ENCODE data around the gene LIN52. TPM values are rescaled to one million over a fixed set of nuclear protein-coding genes. Genes with fewer than 3 reads are reported as not detected.

LIN52 gene, protein sequence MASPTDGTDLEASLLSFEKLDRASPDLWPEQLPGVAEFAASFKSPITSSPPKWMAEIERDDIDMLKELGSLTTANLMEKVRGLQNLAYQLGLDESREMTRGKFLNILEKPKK
- total RNA-seq, result 9.7 and 10.5 TPM in 2 replicates
- 4.8 and 6.6 TPM in 2 replicates for polyA plus RNA-seq
- polyA plus RNA-seq (2011; cell fraction: cytosol; rRNA removed), result 8.4 and 8.7 TPM in 2 replicates
- polyA plus RNA-seq (2011; cell fraction: nucleus; rRNA removed), result 5.2 and 7.5 TPM in 2 replicates
- polyA plus RNA-seq (2012), result 4.6 and 8.3 TPM in 2 replicates
- 7.2 and 10.6 TPM in 2 replicates for polyA minus RNA-seq
- polyA minus RNA-seq (2011; cell fraction: cytosol; rRNA and poly(A)+ RNA removed), result 4.6 TPM
- 7.4 and 10.2 TPM in 2 replicates for polyA minus RNA-seq (2011; cell fraction: nucleus; rRNA and poly(A)+ RNA removed)
- percentile 70 among the genes with signal in this experiment for Bru-seq, nascent RNA
- percentile 59 among the genes with signal in this experiment for BruChase-seq, experiment 1, labeled RNA remaining after a 6-hour chase
- percentile 65 among the genes with signal in this experiment for BruChase-seq, experiment 2, labeled RNA remaining after a 2-hour chase
- long read RNA-seq, transcript LIN52-202 (6 exons, 585 nt), result minor isoform, 5 of 52 reads
- long read RNA-seq, transcript LIN52-205 (6 exons, 2,776 nt), result major isoform, 29 of 52 reads
- long read RNA-seq, partial matches to known transcripts, result 2 of 52 reads
- long read RNA-seq, other reads (novel, unspliced or antisense), result 16 of 52 reads

DNA sequence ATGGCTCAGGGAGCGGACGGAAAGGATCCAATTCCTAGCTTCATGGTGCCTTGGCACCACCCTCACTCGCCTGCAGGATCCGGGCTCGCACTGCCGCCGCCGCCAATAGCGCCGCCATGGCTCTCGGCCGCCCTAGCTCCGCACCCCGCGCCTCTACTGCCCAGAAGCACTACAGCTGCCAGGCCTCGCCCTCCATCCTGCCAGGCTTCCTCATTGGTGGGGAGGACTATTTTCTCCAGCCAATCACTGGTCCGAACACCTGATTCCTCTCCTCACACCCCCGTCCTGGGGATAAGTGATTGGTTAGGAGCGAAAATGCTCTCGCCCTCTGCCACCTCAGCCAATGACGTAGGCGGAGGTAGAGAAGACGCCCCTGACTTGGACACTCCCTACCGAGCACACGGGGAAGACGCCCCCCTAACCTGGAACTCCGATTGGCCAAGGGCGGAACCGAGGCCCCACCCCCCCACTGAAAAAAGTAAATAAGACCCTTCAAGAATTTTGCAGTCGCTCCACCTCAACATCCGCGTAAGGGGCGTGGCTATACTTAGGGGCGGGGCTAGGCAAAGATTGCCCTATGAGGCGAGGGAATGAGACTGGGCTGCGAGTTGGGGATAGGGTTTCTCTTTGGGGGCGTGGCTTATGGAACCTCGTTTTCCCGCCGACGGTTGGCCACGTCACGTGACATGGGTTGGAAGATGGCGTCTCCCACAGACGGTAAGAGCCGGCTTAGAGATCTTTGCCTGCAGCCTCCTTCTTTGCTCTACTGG, at the start of gene LIN52, which contains the start of gene ALDH6A1:
Gene LIN52 (plus strand): TSS at position 680 of the 770 bp plus-strand sequence. CDS start 19 bp downstream, at position 699.
Gene ALDH6A1 (minus strand): TSS at position 177 of the 770 bp plus-strand sequence. CDS start 59 bp downstream, at position 118.
- H3K79me2 ChIP-seq (ENCODE audit: control insufficient read depth, insufficient read depth, low read length), result no peaks in the 10 kb centered on the region

More for the DNA sequence above, at the start of gene LIN52, which contains the start of gene ALDH6A1:
- POLR2A ChIA-PET, result no interaction called here
- intact Hi-C loops (cut with micrococcal nuclease) (loop anchor here (1.0 kb wide), 2 partner anchors 18 to 65 kb away; partner anchors contain the start of genes BBOF1 and ENTPD5), dilution Hi-C loops (cut with MboI; ENCODE audit: extremely low pct_ligation_motif_present, low sequenced_read_pairs) (no loop called here)
- no TSS peak for BruUV-seq (replicated peaks)
- no peaks in the 10 kb centered on the region for H3K36me3 ChIP-seq (ENCODE audit: control insufficient read depth in 2 of 2, extremely low read depth in 1 of 2, insufficient read depth in 2 of 2, low read length in 2 of 2)
- CTCF ChIA-PET, result interaction anchor here (1.7 kb wide), 1 partner anchor 18 kb away, joined by 7 read pairs; no protein-coding TSS in a partner anchor
- peak within 1 kb of the TSS; percentile 78 for H2AFZ ChIP-seq (ENCODE audit: low read depth, low read length)
- H3K4me3 ChIP-seq (replicated peaks in 1 of 3; ENCODE audit: insufficient read depth in 1 of 3, low read depth in 1 of 3, low read length in 3 of 3), result peak within 1 kb of the TSS; percentile 34 to 87 (median 73)
- TF ChIP-seq, protein P1, sequence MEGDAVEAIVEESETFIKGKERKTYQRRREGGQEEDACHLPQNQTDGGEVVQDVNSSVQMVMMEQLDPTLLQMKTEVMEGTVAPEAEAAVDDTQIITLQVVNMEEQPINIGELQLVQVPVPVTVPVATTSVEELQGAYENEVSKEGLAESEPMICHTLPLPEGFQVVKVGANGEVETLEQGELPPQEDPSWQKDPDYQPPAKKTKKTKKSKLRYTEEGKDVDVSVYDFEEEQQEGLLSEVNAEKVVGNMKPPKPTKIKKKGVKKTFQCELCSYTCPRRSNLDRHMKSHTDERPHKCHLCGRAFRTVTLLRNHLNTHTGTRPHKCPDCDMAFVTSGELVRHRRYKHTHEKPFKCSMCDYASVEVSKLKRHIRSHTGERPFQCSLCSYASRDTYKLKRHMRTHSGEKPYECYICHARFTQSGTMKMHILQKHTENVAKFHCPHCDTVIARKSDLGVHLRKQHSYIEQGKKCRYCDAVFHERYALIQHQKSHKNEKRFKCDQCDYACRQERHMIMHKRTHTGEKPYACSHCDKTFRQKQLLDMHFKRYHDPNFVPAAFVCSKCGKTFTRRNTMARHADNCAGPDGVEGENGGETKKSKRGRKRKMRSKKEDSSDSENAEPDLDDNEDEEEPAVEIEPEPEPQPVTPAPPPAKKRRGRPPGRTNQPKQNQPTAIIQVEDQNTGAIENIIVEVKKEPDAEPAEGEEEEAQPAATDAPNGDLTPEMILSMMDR (IDR thresholded peaks at IDR 0.05; ENCODE audit: extremely low read depth in 1 of 2, insufficient read depth in 1 of 2, low read depth in 1 of 2, low read length in 2 of 2), result peak in 1 of 2 donors; percentile 25
- TF ChIP-seq POLR2A (IDR thresholded peaks at IDR 0.05; ENCODE audit: low read depth, low read length) (peak; percentile 55), POLR2AphosphoS5 (IDR thresholded peaks at IDR 0.05; ENCODE audit: insufficient read depth, low read depth, low read length) (peak; percentile 68), EZH2 (IDR thresholded peaks at IDR 0.05; ENCODE audit: borderline replicate concordance, low read depth, low read length, severe bottlenecking) (no peak)
- TF ChIP-seq, protein P2, sequence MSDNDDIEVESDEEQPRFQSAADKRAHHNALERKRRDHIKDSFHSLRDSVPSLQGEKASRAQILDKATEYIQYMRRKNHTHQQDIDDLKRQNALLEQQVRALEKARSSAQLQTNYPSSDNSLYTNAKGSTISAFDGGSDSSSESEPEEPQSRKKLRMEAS (IDR thresholded peaks at IDR 0.05; ENCODE audit: insufficient read depth, insufficient read length), result peak; percentile 70
- peak within 1 kb of the TSS; percentile 91 for H3K4me2 ChIP-seq (ENCODE audit: insufficient read depth, low read length)
- H3K9me3 ChIP-seq (replicated peaks; ENCODE audit: control insufficient read depth, insufficient read depth, low read length), result no peaks in the 10 kb centered on the region
- DNase-seq (ENCODE audit: low read depth, low spot score) (peak; percentile 100), FAIRE-seq (peak; percentile 99)
- no peaks in the 10 kb centered on the region for H3K27me3 ChIP-seq (ENCODE audit: control insufficient read depth in 2 of 2, insufficient read depth in 2 of 2, low read length in 2 of 2)
- H3K9ac ChIP-seq (replicated peaks; ENCODE audit: extremely low read depth, insufficient read depth, low read length), result peak within 1 kb of the TSS; percentile 88
- H3K9me1 ChIP-seq (replicated peaks; ENCODE audit: control insufficient read depth, extremely low read depth, insufficient read depth, low read length), result no peaks in the 10 kb centered on the region
- no peaks in the 10 kb centered on the region for H4K20me1 ChIP-seq (replicated peaks; ENCODE audit: control insufficient read depth, extremely low read depth, insufficient read depth, low read length)
- H3K27ac ChIP-seq (ENCODE audit: insufficient read depth, low read depth, low read length), result peak within 1 kb of the TSS; percentile 57
- peaks cover 33% of the 10 kb centered on the region for H3K4me1 ChIP-seq (ENCODE audit: control insufficient read depth, extremely low read depth, insufficient read depth, low read length)

Measured in endothelial cell of umbilical vein (primary cell).